Suprapubic skin (tissue), 4 donors: ENCODE results near the gene ERBB4.

Experiments used
- EP300 ChIP-seq: sonication (generic); formaldehyde crosslinking; IDR thresholded peaks from one replicate; pipeline ENCODE4 v1.6.1; 2017; ENCODE audit warnings: antibody characterized with exemption
- POLR2A ChIP-seq, 2 donors: fragments of 450-650 bp; IDR thresholded peaks; one replicate each; pipeline ENCODE4 v1.6.1; 2017; ENCODE audit warnings: antibody characterized with exemption in 2 of 2, mild to moderate bottlenecking in 2 of 2, moderate library complexity in 2 of 2
- POLR2AphosphoS5 ChIP-seq, 3 donors: sonication (generic); formaldehyde crosslinking; IDR thresholded peaks; one replicate each; pipeline ENCODE4 v1.6.1; 2017; ENCODE audit warnings: antibody characterized with exemption in 3 of 3
- TF ChIP-seq, protein P1 (sequence below), 2 donors: fragments of 200-600 bp in 1 of 2; fragments of 450-650 bp in 1 of 2; sonication (generic) in 1 of 2; IDR thresholded peaks; one replicate each; pipeline ENCODE4 v1.5.1; 2016 to 2019; ENCODE audit warnings: antibody characterized with exemption in 2 of 2, mild to moderate bottlenecking in 1 of 2, moderate library complexity in 1 of 2

DNA sequence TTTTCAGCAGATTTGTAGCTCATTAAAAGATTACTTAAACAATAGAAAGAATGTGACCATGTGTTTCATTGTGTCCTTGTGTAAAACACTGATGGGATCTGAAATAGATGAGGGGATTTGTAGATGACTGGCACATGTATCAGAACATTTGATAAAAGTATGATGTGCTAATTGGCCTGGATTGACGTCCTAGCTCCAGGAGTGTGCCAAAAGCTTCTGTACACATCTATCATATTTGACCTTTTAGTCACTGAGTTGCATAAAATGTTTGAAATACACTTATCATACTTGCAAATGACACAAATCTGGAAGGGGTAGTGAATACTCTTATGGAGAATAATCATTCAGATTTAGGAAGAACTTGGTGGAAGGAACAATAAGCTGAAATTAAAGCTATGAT lies 778.5 kb downstream of the ERBB4 start:
- TF ChIP-seq, protein P1, sequence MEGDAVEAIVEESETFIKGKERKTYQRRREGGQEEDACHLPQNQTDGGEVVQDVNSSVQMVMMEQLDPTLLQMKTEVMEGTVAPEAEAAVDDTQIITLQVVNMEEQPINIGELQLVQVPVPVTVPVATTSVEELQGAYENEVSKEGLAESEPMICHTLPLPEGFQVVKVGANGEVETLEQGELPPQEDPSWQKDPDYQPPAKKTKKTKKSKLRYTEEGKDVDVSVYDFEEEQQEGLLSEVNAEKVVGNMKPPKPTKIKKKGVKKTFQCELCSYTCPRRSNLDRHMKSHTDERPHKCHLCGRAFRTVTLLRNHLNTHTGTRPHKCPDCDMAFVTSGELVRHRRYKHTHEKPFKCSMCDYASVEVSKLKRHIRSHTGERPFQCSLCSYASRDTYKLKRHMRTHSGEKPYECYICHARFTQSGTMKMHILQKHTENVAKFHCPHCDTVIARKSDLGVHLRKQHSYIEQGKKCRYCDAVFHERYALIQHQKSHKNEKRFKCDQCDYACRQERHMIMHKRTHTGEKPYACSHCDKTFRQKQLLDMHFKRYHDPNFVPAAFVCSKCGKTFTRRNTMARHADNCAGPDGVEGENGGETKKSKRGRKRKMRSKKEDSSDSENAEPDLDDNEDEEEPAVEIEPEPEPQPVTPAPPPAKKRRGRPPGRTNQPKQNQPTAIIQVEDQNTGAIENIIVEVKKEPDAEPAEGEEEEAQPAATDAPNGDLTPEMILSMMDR (IDR thresholded peaks at IDR 0.05) = no peak
- no peak for TF ChIP-seq POLR2AphosphoS5 (IDR thresholded peaks at IDR 0.05)
- TF ChIP-seq POLR2A (IDR thresholded peaks at IDR 0.05) = no peak
- TF ChIP-seq EP300 = no peak
